ENCODE data around the gene DOLPP1.

DNA sequence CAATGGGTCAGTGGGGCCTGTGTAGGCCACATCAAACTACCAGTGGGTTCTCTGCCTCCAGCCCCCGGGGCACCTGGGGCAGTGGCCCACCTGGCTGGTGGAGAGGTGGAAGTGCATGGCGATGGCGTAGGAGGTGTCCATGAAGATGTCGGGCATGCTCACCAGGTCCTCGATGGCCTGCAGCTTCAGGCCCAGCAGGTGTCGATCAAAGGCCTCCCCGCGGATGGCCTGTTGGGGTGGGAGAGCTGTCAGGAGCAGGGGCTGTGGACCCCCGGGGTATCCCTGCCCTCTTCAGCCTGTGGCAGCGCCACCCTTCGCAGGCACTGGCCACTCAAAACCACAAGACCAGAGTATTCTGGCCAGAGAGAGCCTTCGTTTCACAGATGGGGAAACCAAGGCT lies 15.0 kb downstream of the DOLPP1 start:
- TF ChIP-seq ZNF701 (tag by site-specific recombination; IDR thresholded peaks at IDR 0.05) (no peak), ZNF341 (tag by site-specific recombination; IDR thresholded peaks at IDR 0.05; ENCODE audit: low read depth) (no peak), GLI4 (tag by site-specific recombination; IDR thresholded peaks at IDR 0.05) (no peak), ZNF670 (tag by site-specific recombination; IDR thresholded peaks at IDR 0.05; ENCODE audit: low read depth) (no peak)
- TF ChIP-seq, protein P1, sequence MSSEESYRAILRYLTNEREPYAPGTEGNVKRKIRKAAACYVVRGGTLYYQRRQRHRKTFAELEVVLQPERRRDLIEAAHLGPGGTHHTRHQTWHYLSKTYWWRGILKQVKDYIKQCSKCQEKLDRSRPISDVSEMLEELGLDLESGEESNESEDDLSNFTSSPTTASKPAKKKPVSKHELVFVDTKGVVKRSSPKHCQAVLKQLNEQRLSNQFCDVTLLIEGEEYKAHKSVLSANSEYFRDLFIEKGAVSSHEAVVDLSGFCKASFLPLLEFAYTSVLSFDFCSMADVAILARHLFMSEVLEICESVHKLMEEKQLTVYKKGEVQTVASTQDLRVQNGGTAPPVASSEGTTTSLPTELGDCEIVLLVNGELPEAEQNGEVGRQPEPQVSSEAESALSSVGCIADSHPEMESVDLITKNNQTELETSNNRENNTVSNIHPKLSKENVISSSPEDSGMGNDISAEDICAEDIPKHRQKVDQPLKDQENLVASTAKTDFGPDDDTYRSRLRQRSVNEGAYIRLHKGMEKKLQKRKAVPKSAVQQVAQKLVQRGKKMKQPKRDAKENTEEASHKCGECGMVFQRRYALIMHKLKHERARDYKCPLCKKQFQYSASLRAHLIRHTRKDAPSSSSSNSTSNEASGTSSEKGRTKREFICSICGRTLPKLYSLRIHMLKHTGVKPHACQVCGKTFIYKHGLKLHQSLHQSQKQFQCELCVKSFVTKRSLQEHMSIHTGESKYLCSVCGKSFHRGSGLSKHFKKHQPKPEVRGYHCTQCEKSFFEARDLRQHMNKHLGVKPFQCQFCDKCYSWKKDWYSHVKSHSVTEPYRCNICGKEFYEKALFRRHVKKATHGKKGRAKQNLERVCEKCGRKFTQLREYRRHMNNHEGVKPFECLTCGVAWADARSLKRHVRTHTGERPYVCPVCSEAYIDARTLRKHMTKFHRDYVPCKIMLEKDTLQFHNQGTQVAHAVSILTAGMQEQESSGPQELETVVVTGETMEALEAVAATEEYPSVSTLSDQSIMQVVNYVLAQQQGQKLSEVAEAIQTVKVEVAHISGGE (tag by site-specific recombination; conservative IDR thresholded peaks at IDR 0.05; ENCODE audit: low read depth) = no peak

All from HEK293 (cell line).